Measurements from ENCODE around the gene PTPRK. TPM values are rescaled to one million over a fixed set of nuclear protein-coding genes. Genes with fewer than 3 reads are reported as not detected.

Gene PTPRK
- total and polyA plus RNA-seq, 9 of the 15 experiments (the other 6 are each of a cell fraction or from before 2014, with no cell fraction given) = 0.04 to 0.51 TPM; not detected in 7

GRCh38 chr6:127969701-127970100 is 550.7 kb downstream of the PTPRK start:
- H3K36me3 ChIP-seq (ENCODE audit: control insufficient read depth, insufficient read depth, low read length) = no peaks in the 10 kb centered on the region
- H3K27me3 ChIP-seq (ENCODE audit: control insufficient read depth in 2 of 2, insufficient read depth in 2 of 2, low read length in 2 of 2) = no peaks in the 10 kb centered on the region
- CTCF ChIA-PET (ENCODE audit: low intra/inter-chr PET ratio) = no interaction called here
- H3K4me1 ChIP-seq (replicated peaks in 1 of 2; ENCODE audit: control insufficient read depth in 2 of 2, insufficient read depth in 2 of 2, low read length in 2 of 2) = no peaks in the 10 kb centered on the region
- no peak overlapping the region for H3K27ac ChIP-seq (ENCODE audit: extremely low read depth, low read depth, low read length)
- H3K9me3 ChIP-seq (replicated peaks; ENCODE audit: control insufficient read depth, insufficient read depth, low read depth, low read length) = no peaks in the 10 kb centered on the region
- ATAC-seq (no peak), FAIRE-seq (no peak), DNase-seq (ENCODE audit: extremely low read depth in 1 of 4, low spot score in 3 of 4) (no peak)
- H2AFZ ChIP-seq (ENCODE audit: low read depth, low read length) = no peak overlapping the region
- no peak overlapping the region for H3K4me3 ChIP-seq
- H4K20me1 ChIP-seq (replicated peaks; ENCODE audit: control insufficient read depth, insufficient read depth, low read length) = no peaks in the 10 kb centered on the region
- intact Hi-C loops (cut with micrococcal nuclease) = no loop called here
- no TSS peak for BruUV-seq (replicated peaks)
- H3K79me2 ChIP-seq (ENCODE audit: control insufficient read depth, insufficient read depth, low read length) = no peaks in the 10 kb centered on the region
- in situ Hi-C loops (cut with MboI) = no loop called here
- POLR2A ChIA-PET = no interaction called here
- WGBS (ENCODE audit: insufficient coverage, low coverage, missing lambda C conversion rate) = 2% methylated on average over 3 of the region's 3 CpGs
- H3K9me1 ChIP-seq (ENCODE audit: control insufficient read depth, insufficient read depth, low read length) = no peaks in the 10 kb centered on the region
- H3K9ac ChIP-seq (ENCODE audit: insufficient read depth in 1 of 2, low read depth in 2 of 2, low read length in 2 of 2) = no peak overlapping the region
- TF ChIP-seq MBD2 (IDR thresholded peaks at IDR 0.05; ENCODE audit: borderline replicate concordance, low read depth) (no peak), E2F5 (CRISPR knock-in tag; IDR thresholded peaks at IDR 0.05) (no peak), BMI1 (IDR thresholded peaks at IDR 0.05; ENCODE audit: low read length) (no peak), TSC22D4 (tag; IDR thresholded peaks at IDR 0.05) (no peak), HDAC8 (tag; IDR thresholded peaks at IDR 0.05) (no peak), RBM14 (IDR thresholded peaks at IDR 0.05; ENCODE audit: borderline replicate concordance, insufficient read depth, low read depth, low read length) (no peak), ZNF217 (CRISPR knock-in tag; IDR thresholded peaks at IDR 0.05) (no peak), MEIS2 (IDR thresholded peaks at IDR 0.05; ENCODE audit: partially characterized antibody) (no peak), ETS2 (tag; IDR thresholded peaks at IDR 0.05; ENCODE audit: borderline replicate concordance, poor library complexity, severe bottlenecking) (no peak), NFXL1 (CRISPR knock-in tag; IDR thresholded peaks at IDR 0.05) (no peak), CEBPG (CRISPR knock-in tag; IDR thresholded peaks at IDR 0.05) (no peak), CEBPG (tag; conservative IDR thresholded peaks at IDR 0.05 in 1 of 2, IDR thresholded peaks at IDR 0.05 in 1 of 2) (no peak), MCM5 (IDR thresholded peaks at IDR 0.05; ENCODE audit: low read depth) (no peak), TAF9B (IDR thresholded peaks at IDR 0.05; ENCODE audit: partially characterized antibody) (no peak)
- no peak overlapping the region for H3K4me2 ChIP-seq (ENCODE audit: insufficient read depth, low read length)

Data from K562 (cell line).